IMR-90 (cell line): ENCODE results near the gene DNAJB4. TPM values are rescaled to one million over a fixed set of nuclear protein-coding genes. Genes with fewer than 3 reads are reported as not detected.

Experiments used
- ATAC-seq: fragments of 200-7000 bp; cut with Tn5 transposase; 2 replicates; pipeline ENCODE4 v1.9.1; 2020; ENCODE audit warnings: low read depth, mild to moderate bottlenecking, moderate library complexity
- BruUV-seq: library from RNA; stranded (reverse); fragments of 400-500 nt; replicated peaks from 2 replicates; lab custom pipeline; 2021; lab: Mats Ljungman, UMichigan
- CTCF ChIA-PET: fragments of 300-600 bp; formaldehyde crosslinking; extraction: SDS; loops from one replicate; lab custom pipeline; 2021; ENCODE audit warnings: antibody characterized with exemption; lab: Yijun Ruan, JAX
- POLR2A ChIA-PET: fragments of 300-600 bp; sonication (Branson Sonifier 250); formaldehyde crosslinking; loops from one replicate; lab custom pipeline; 2022; ENCODE audit warnings: antibody characterized with exemption; ENCODE audit not compliant: unreplicated experiment; lab: Charles Lee
- DNase-seq: peaks from one replicate; pipeline ENCODE4 v3.0.0; 2013
- H2AFZ ChIP-seq: replicated peaks from 2 replicates; pipeline ENCODE3; 2013; ENCODE audit warnings: low read length, mild to moderate bottlenecking; ENCODE audit not compliant: poor library complexity
- H2AK5ac ChIP-seq: 2 replicates; pipeline ENCODE4 v1.6.1; 2013; ENCODE audit warnings: low read depth, low read length, inconsistent platforms
- H2AK9ac ChIP-seq: replicated peaks from 2 replicates; pipeline ENCODE3; 2013; ENCODE audit warnings: mild to moderate bottlenecking, low read depth, low read length, moderate library complexity; ENCODE audit not compliant: poor library complexity
- H2BK120ac ChIP-seq: 2 replicates; pipeline ENCODE4 v1.6.1; 2013; ENCODE audit warnings: low read depth, low read length, inconsistent platforms
- H2BK15ac ChIP-seq: 3 replicates; pipeline ENCODE4 v1.6.1; 2013; ENCODE audit warnings: low read depth, low read length, inconsistent platforms
- H2BK20ac ChIP-seq: 2 replicates; pipeline ENCODE4 v1.6.1; 2013; ENCODE audit warnings: low read depth, mild to moderate bottlenecking, inconsistent platforms, low read length, moderate library complexity
- H2BK5ac ChIP-seq: 2 replicates; pipeline ENCODE4 v1.6.1; 2013; ENCODE audit warnings: mild to moderate bottlenecking, low read depth, low read length, inconsistent platforms; ENCODE audit not compliant: poor library complexity, severe bottlenecking
- H3K14ac ChIP-seq: replicated peaks from 2 replicates; pipeline ENCODE4 v1.6.1; 2013; ENCODE audit warnings: low read depth, low read length, inconsistent platforms
- H3K18ac ChIP-seq: 2 replicates; pipeline ENCODE4 v1.6.1; 2013; ENCODE audit warnings: low read depth, low read length, control low read depth
- H3K23ac ChIP-seq: 2 replicates; pipeline ENCODE4 v1.6.1; 2013; ENCODE audit warnings: low read depth, low read length, inconsistent platforms
- H3K27ac ChIP-seq: 2 replicates; pipeline ENCODE4 v1.5.1; 2013; ENCODE audit warnings: mild to moderate bottlenecking, control low read depth, low read length; ENCODE audit not compliant: insufficient read depth
- H3K27me3 ChIP-seq: 2 replicates; pipeline ENCODE4 v1.6.1; 2013; ENCODE audit warnings: low read length; ENCODE audit not compliant: control insufficient read depth, insufficient read depth
- H3K36me3 ChIP-seq: 2 replicates; pipeline ENCODE4 v1.6.1; 2013; ENCODE audit warnings: low read length, mixed read lengths; ENCODE audit not compliant: control insufficient read depth, insufficient read depth
- H3K4ac ChIP-seq: 2 replicates; pipeline ENCODE4 v1.6.1; 2013; ENCODE audit warnings: low read depth, low read length, inconsistent platforms
- H3K4me1 ChIP-seq: 2 replicates; pipeline ENCODE4 v1.6.1; 2013; ENCODE audit warnings: low read length, mixed read lengths; ENCODE audit not compliant: control insufficient read depth, insufficient read depth
- H3K4me2 ChIP-seq: 2 replicates; pipeline ENCODE4 v1.6.1; 2013; ENCODE audit warnings: low read depth, mild to moderate bottlenecking, control low read depth, low read length, moderate library complexity
- H3K4me3 ChIP-seq: 2 replicates; pipeline ENCODE4 v1.5.1; 2013; ENCODE audit warnings: low read depth, mild to moderate bottlenecking, control low read depth, low read length, moderate library complexity; ENCODE audit not compliant: insufficient read depth
- H3K56ac ChIP-seq: 2 replicates; pipeline ENCODE4 v1.6.1; 2013; ENCODE audit warnings: low read length, inconsistent platforms; ENCODE audit not compliant: insufficient read depth; ENCODE audit errors: extremely low read depth
- H3K79me1 ChIP-seq, 2 experiments: 2 replicates each; pipeline ENCODE4 v1.6.1; 2013; ENCODE audit warnings: low read length in 2 of 2, inconsistent platforms in 1 of 2, low read depth in 1 of 2
- H3K9ac ChIP-seq: 2 replicates; pipeline ENCODE4 v1.6.1; 2013; ENCODE audit warnings: low read depth, low read length, control low read depth
- H3K9me1 ChIP-seq: 2 replicates; pipeline ENCODE4 v1.6.1; 2013; ENCODE audit warnings: low read length, inconsistent platforms; ENCODE audit not compliant: insufficient read depth
- H3K9me3 ChIP-seq: 2 replicates; pipeline ENCODE4 v1.6.1; 2013; ENCODE audit warnings: low read length; ENCODE audit not compliant: control insufficient read depth, insufficient read depth
- H4K20me1 ChIP-seq: 2 replicates; pipeline ENCODE4 v1.6.1; 2013; ENCODE audit warnings: low read length, inconsistent platforms; ENCODE audit not compliant: insufficient read depth
- H4K5ac ChIP-seq: 2 replicates; pipeline ENCODE4 v1.6.1; 2013; ENCODE audit warnings: mild to moderate bottlenecking, low read depth, low read length, control low read depth
- H4K8ac ChIP-seq, 2 experiments: 2 replicates each; pipeline ENCODE4 v1.6.1; 2013; ENCODE audit warnings: low read depth in 2 of 2, low read length in 2 of 2, control low read depth in 1 of 2, inconsistent platforms in 1 of 2
- H4K91ac ChIP-seq: 2 replicates; pipeline ENCODE4 v1.6.1; 2013; ENCODE audit warnings: low read depth, low read length, inconsistent platforms; ENCODE audit not compliant: insufficient read depth
- BHLHE40 ChIP-seq: fragments of 150-350 bp; IDR thresholded peaks from 2 replicates; pipeline ENCODE4 v1.6.1; 2016; ENCODE audit warnings: mild to moderate bottlenecking, low read depth, low read length
- CEBPB ChIP-seq: IDR thresholded peaks from 2 replicates; pipeline ENCODE4 v1.6.1; 2012; ENCODE audit warnings: low read depth, low read length, improper control_type of control experiment
- CHD1 ChIP-seq: IDR thresholded peaks from 2 replicates; pipeline ENCODE4 v1.6.1; 2012; ENCODE audit warnings: low read depth, low read length, improper control_type of control experiment
- FOS ChIP-seq: fragments of 150-350 bp; IDR thresholded peaks from 2 replicates; pipeline ENCODE4 v1.6.1; 2016; ENCODE audit warnings: low read depth, low read length
- MAFK ChIP-seq: IDR thresholded peaks from 2 replicates; pipeline ENCODE4 v1.6.1; 2012; ENCODE audit warnings: low read depth, low read length, improper control_type of control experiment
- MAZ ChIP-seq: IDR thresholded peaks from 2 replicates; pipeline ENCODE4 v1.6.1; 2012; ENCODE audit warnings: low read depth, mild to moderate bottlenecking, low read length, improper control_type of control experiment, moderate library complexity, borderline replicate concordance
- MXI1 ChIP-seq: IDR thresholded peaks from 2 replicates; pipeline ENCODE4 v1.6.1; 2012; ENCODE audit warnings: low read depth, mild to moderate bottlenecking, low read length, moderate library complexity, borderline replicate concordance
- NFE2L2 ChIP-seq: fragments of 150-350 bp; IDR thresholded peaks from 2 replicates; pipeline ENCODE4 v1.6.1; 2016; ENCODE audit warnings: low read depth, mild to moderate bottlenecking, low read length
- POLR2A ChIP-seq: IDR thresholded peaks from 2 replicates; pipeline ENCODE4 v1.6.1; 2012; ENCODE audit warnings: mild to moderate bottlenecking, low read depth, low read length
- RAD21 ChIP-seq: IDR thresholded peaks from 2 replicates; pipeline ENCODE4 v1.6.1; 2012; ENCODE audit warnings: low read length, improper control_type of control experiment
- RCOR1 ChIP-seq: IDR thresholded peaks from 2 replicates; pipeline ENCODE4 v1.6.1; 2012; ENCODE audit warnings: mild to moderate bottlenecking, low read length, improper control_type of control experiment; ENCODE audit not compliant: insufficient replicate concordance
- RFX5 ChIP-seq: IDR thresholded peaks from 2 replicates; pipeline ENCODE4 v1.8.0; 2012; ENCODE audit warnings: low read depth, mild to moderate bottlenecking, low read length, moderate library complexity
- SMC3 ChIP-seq: fragments of 150-350 bp; IDR thresholded peaks from 2 replicates; pipeline ENCODE4 v1.6.1; 2016; ENCODE audit warnings: low read depth, mild to moderate bottlenecking, antibody characterized with exemption, low read length, moderate library complexity
- WGBS, 2 experiments: methylation state at CpG; one replicate each; pipeline versions ENCODE4 v1.1.5 to v1.1.7; 2013; ENCODE audit warnings: missing lambda C conversion rate in 2 of 2; ENCODE audit not compliant: insufficient read length in 1 of 2; ENCODE audit errors: extremely low coverage in 2 of 2; 5-methylcytosine and 5-hydroxymethylcytosine counted together
- dilution Hi-C: fragments of 300-500 bp; cut with HindIII; formaldehyde crosslinking; loops from one replicate; pipeline ENCODE4 v1.14.3; 2018; ENCODE audit warnings: low sequenced_read_pairs; ENCODE audit not compliant: unreplicated experiment
- in situ Hi-C: fragments of 300-500 bp; cut with MboI; formaldehyde crosslinking; loops from 3 replicates; pipeline ENCODE4 v1.14.3; 2019; ENCODE audit warnings: low sequenced_read_pairs, inconsistent platforms, mixed read lengths
- intact Hi-C: fragments of 100-400 bp; cut with micrococcal nuclease; formaldehyde crosslinking; loops from 2 replicates; pipeline ENCODE4 v1.10.0; 2022
- polyA plus RNA-seq, 3 experiments: library from polyadenylated mRNA; depleted of rRNA; stranded (reverse); fragments of >200 nt; gene quantifications; 2 replicates each; pipeline ENCODE4 v1.2.3, GENCODE V29; 2012; ENCODE audit warnings: low replicate concordance in 1 of 3
- total RNA-seq: library from RNA; depleted of rRNA; stranded (reverse); fragments of >200 nt; gene quantifications from 2 replicates; pipeline ENCODE4 v1.2.3, GENCODE V29; 2012
- TF ChIP-seq, protein P1 (sequence below): conservative IDR thresholded peaks from 2 replicates; pipeline ENCODE4 v1.5.1; 2012; ENCODE audit warnings: mild to moderate bottlenecking, low read depth, low read length, improper control_type of control experiment
- TF ChIP-seq, protein P2 (sequence below): fragments of 150-350 bp; IDR thresholded peaks from 2 replicates; pipeline ENCODE4 v1.6.1; 2016; ENCODE audit warnings: low read depth, mild to moderate bottlenecking, low read length, moderate library complexity, borderline replicate concordance
- TF ChIP-seq, protein P3 (sequence below): fragments of 150-350 bp; IDR thresholded peaks from 2 replicates; pipeline ENCODE4 v1.6.1; 2017; ENCODE audit warnings: mild to moderate bottlenecking, antibody characterized with exemption, low read length, low read depth

Gene DNAJB4
- total and polyA plus RNA-seq, 2 of the 4 experiments (the other 2 are of a cell fraction), result 30.6 to 31.0 TPM

DNA sequence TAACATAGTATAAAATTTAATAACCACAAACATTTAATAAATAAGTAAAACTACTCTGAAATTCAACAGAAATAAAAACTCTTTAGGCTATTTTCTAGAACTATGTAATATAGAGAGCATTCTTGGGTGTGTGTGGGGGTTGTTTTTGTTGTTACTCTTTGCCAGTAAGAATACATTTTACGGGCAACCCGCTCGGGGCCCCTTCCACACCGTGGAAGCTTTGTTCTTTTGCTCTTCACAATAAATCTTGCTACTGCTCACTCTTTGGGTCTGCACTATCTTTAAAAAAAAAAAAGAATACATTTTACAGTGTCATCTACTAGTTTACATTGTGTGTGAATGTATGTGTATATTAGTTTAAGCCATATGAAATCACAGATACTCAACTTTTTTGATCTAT is 25.1 kb downstream of the DNAJB4 start:
- ChIA-PET CTCF (interaction anchor here (0.6 kb wide), 1 partner anchor 12 kb away, joined by 4 read pairs; no protein-coding TSS in a partner anchor), POLR2A (no interaction called here)
- intact Hi-C loops, result no loop called here
- DNase-seq, result no peak
- Histone ChIP-seq H3K56ac (no peak overlapping the region), H3K23ac (no peak overlapping the region), H2AK5ac (no peak overlapping the region), H3K4me1 (no peaks in the 10 kb centered on the region), H4K20me1 (no peaks in the 10 kb centered on the region), H3K4me2 (no peak overlapping the region), H3K14ac (no peak overlapping the region), H3K4me3 (no peak overlapping the region), H3K9ac (no peak overlapping the region), H4K5ac (no peak overlapping the region), H2BK20ac (no peak overlapping the region), H3K27me3 (no peaks in the 10 kb centered on the region), H3K36me3 (no peaks in the 10 kb centered on the region), H2AK9ac (no peak overlapping the region), H3K27ac (no peak overlapping the region), H4K91ac (no peak overlapping the region), H2BK5ac (no peak overlapping the region), H3K4ac (no peak overlapping the region), H2BK15ac (no peak overlapping the region), H2BK120ac (no peak overlapping the region), H2AFZ (no peak overlapping the region), H3K18ac (no peak overlapping the region), H3K9me3 (no peaks in the 10 kb centered on the region), H3K79me1 (no peaks in the 10 kb centered on the region), H3K9me1 (no peaks in the 10 kb centered on the region), H4K8ac (no peak overlapping the region)
- no peak for ATAC-seq
- WGBS, 2 experiments, result no CpG with 5 or more reads among the region's 4 CpGs
- in situ Hi-C loops, result no loop called here
- no TSS peak for BruUV-seq
- dilution Hi-C loops, result no loop called here
- TF ChIP-seq, protein P1, sequence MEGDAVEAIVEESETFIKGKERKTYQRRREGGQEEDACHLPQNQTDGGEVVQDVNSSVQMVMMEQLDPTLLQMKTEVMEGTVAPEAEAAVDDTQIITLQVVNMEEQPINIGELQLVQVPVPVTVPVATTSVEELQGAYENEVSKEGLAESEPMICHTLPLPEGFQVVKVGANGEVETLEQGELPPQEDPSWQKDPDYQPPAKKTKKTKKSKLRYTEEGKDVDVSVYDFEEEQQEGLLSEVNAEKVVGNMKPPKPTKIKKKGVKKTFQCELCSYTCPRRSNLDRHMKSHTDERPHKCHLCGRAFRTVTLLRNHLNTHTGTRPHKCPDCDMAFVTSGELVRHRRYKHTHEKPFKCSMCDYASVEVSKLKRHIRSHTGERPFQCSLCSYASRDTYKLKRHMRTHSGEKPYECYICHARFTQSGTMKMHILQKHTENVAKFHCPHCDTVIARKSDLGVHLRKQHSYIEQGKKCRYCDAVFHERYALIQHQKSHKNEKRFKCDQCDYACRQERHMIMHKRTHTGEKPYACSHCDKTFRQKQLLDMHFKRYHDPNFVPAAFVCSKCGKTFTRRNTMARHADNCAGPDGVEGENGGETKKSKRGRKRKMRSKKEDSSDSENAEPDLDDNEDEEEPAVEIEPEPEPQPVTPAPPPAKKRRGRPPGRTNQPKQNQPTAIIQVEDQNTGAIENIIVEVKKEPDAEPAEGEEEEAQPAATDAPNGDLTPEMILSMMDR, result no peak
- TF ChIP-seq MXI1 (no peak), CHD1 (no peak), RFX5 (no peak), RCOR1 (no peak), BHLHE40 (no peak), MAFK (no peak), RAD21 (no peak), POLR2A (no peak), FOS (no peak), CEBPB (no peak), NFE2L2 (no peak), MAZ (no peak), SMC3 (no peak)
- TF ChIP-seq, protein P2, sequence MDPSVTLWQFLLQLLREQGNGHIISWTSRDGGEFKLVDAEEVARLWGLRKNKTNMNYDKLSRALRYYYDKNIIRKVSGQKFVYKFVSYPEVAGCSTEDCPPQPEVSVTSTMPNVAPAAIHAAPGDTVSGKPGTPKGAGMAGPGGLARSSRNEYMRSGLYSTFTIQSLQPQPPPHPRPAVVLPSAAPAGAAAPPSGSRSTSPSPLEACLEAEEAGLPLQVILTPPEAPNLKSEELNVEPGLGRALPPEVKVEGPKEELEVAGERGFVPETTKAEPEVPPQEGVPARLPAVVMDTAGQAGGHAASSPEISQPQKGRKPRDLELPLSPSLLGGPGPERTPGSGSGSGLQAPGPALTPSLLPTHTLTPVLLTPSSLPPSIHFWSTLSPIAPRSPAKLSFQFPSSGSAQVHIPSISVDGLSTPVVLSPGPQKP, result no peak
- TF ChIP-seq, protein P3, sequence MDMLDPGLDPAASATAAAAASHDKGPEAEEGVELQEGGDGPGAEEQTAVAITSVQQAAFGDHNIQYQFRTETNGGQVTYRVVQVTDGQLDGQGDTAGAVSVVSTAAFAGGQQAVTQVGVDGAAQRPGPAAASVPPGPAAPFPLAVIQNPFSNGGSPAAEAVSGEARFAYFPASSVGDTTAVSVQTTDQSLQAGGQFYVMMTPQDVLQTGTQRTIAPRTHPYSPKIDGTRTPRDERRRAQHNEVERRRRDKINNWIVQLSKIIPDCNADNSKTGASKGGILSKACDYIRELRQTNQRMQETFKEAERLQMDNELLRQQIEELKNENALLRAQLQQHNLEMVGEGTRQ, result no peak
